Measurements from ENCODE around the gene ACTG1. TPM values are rescaled to one million over a fixed set of nuclear protein-coding genes. Genes with fewer than 3 reads are reported as not detected.
A peak's percentile ranks its signal among the peaks of the same experiment; 100 is the strongest.

The ACTG1 gene
- total and polyA plus RNA-seq, 9 of the 15 experiments (the other 6 are each of a cell fraction or from before 2014, with no cell fraction given) = 224 to 1,775 (median 568) TPM

DNA sequence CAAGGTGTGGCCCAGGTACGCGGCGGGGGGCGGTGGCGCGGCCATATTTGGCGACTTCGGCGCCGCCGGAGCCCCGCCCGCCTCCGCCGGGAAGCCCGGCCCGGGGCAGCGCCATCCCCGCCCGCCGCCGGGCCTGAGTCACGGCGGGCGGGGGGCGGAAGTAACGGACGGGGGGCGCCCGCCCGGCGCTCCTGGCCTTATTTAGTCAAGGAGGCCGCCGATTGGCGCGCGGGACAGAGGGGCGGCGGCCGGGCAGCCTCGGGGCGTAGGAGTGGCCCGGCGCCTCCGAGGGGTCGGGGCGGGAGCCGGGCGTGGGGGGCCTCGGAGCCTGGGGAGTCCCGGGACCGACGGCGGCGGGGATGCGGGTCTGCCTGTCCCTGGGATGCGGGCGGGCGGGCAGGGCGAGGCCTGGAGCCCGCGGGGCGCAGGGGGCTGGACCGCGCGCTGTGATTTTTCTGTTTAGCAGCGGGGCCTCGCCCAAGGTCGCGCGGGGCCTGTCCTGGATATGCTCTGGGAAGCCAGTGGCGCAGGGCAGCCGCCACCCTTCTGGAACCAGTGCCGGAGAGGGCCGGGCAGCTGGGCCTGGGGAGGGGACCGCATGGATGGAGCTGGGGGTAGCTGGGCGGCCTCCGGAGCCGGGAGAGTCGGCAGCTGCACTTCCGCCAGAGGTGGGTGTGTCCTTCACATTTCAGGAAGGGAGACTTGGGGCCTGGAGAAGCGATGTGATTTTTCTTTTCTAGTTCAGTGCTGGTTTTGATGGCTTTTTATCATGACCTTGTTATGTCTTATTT is 2.3 kb upstream of the ACTG1 start (continued):
- no peak for TF ChIP-seq POLR2AphosphoS2 (IDR thresholded peaks at IDR 0.05; ENCODE audit: low read length)
- TF ChIP-seq, protein P1, sequence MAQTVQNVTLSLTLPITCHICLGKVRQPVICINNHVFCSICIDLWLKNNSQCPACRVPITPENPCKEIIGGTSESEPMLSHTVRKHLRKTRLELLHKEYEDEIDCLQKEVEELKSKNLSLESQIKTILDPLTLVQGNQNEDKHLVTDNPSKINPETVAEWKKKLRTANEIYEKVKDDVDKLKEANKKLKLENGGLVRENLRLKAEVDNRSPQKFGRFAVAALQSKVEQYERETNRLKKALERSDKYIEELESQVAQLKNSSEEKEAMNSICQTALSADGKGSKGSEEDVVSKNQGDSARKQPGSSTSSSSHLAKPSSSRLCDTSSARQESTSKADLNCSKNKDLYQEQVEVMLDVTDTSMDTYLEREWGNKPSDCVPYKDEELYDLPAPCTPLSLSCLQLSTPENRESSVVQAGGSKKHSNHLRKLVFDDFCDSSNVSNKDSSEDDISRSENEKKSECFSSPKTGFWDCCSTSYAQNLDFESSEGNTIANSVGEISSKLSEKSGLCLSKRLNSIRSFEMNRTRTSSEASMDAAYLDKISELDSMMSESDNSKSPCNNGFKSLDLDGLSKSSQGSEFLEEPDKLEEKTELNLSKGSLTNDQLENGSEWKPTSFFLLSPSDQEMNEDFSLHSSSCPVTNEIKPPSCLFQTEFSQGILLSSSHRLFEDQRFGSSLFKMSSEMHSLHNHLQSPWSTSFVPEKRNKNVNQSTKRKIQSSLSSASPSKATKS (CRISPR knock-in tag; IDR thresholded peaks at IDR 0.05) = no peak
- TF ChIP-seq, protein P2, sequence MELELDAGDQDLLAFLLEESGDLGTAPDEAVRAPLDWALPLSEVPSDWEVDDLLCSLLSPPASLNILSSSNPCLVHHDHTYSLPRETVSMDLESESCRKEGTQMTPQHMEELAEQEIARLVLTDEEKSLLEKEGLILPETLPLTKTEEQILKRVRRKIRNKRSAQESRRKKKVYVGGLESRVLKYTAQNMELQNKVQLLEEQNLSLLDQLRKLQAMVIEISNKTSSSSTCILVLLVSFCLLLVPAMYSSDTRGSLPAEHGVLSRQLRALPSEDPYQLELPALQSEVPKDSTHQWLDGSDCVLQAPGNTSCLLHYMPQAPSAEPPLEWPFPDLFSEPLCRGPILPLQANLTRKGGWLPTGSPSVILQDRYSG (tag; conservative IDR thresholded peaks at IDR 0.05; ENCODE audit: low read depth) = no peak
- peak; percentile 54 for TF ChIP-seq POLR2G (IDR thresholded peaks at IDR 0.05; ENCODE audit: low read depth, low read length)
- peak; percentile 52; the same call in 1 of the 2 replicates for TF ChIP-seq ZBTB7A (IDR thresholded peaks at IDR 0.05; ENCODE audit: borderline replicate concordance, control insufficient read depth, low read depth, low read length)
- no peak for TF ChIP-seq CREB1 (IDR thresholded peaks at IDR 0.05)
- TF ChIP-seq CREB1 (CRISPR knock-in tag; IDR thresholded peaks at IDR 0.05) = no peak
- no peak for TF ChIP-seq PHB2 (IDR thresholded peaks at IDR 0.05; ENCODE audit: low read depth)
- no peak for TF ChIP-seq FOXA3 (CRISPR knock-in tag; conservative IDR thresholded peaks at IDR 0.05 in 1 of 2, IDR thresholded peaks at IDR 0.05 in 1 of 2)
- TF ChIP-seq PHF20 (IDR thresholded peaks at IDR 0.05; ENCODE audit: partially characterized antibody) = no peak
- TF ChIP-seq ZBED1 (IDR thresholded peaks at IDR 0.05) = no peak
- TF ChIP-seq, protein P3, sequence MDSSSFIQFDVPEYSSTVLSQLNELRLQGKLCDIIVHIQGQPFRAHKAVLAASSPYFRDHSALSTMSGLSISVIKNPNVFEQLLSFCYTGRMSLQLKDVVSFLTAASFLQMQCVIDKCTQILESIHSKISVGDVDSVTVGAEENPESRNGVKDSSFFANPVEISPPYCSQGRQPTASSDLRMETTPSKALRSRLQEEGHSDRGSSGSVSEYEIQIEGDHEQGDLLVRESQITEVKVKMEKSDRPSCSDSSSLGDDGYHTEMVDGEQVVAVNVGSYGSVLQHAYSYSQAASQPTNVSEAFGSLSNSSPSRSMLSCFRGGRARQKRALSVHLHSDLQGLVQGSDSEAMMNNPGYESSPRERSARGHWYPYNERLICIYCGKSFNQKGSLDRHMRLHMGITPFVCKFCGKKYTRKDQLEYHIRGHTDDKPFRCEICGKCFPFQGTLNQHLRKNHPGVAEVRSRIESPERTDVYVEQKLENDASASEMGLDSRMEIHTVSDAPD (CRISPR knock-in tag; IDR thresholded peaks at IDR 0.05) = no peak
- TF ChIP-seq RFX5 (IDR thresholded peaks at IDR 0.05; ENCODE audit: low read depth, low read length) = no peak
- TF ChIP-seq ERF (CRISPR knock-in tag; IDR thresholded peaks at IDR 0.05) = no peak
- TF ChIP-seq HDAC3 (IDR thresholded peaks at IDR 0.05; ENCODE audit: borderline replicate concordance, partially characterized antibody) = no peak
- no peak for TF ChIP-seq SRSF9 (IDR thresholded peaks at IDR 0.05; ENCODE audit: borderline replicate concordance, low read depth, low read length)
- no peak for TF ChIP-seq NCOR1 (IDR thresholded peaks at IDR 0.05)
- TF ChIP-seq, protein P4, sequence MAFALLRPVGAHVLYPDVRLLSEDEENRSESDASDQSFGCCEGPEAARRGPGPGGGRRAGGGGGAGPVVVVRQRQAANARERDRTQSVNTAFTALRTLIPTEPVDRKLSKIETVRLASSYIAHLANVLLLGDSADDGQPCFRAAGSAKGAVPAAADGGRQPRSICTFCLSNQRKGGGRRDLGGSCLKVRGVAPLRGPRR (CRISPR knock-in tag; IDR thresholded peaks at IDR 0.05) = no peak
- no peak for TF ChIP-seq TFAM (CRISPR knock-in tag; conservative IDR thresholded peaks at IDR 0.05)
- TF ChIP-seq HIVEP1 (CRISPR knock-in tag; IDR thresholded peaks at IDR 0.05) = no peak
- TF ChIP-seq, protein P5, sequence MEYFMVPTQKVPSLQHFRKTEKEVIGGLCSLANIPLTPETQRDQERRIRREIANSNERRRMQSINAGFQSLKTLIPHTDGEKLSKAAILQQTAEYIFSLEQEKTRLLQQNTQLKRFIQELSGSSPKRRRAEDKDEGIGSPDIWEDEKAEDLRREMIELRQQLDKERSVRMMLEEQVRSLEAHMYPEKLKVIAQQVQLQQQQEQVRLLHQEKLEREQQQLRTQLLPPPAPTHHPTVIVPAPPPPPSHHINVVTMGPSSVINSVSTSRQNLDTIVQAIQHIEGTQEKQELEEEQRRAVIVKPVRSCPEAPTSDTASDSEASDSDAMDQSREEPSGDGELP (CRISPR knock-in tag; IDR thresholded peaks at IDR 0.05; ENCODE audit: borderline replicate concordance) = peak; percentile 52; the same call in 1 of the 2 replicates

Measured in K562 (cell line).